NCI-H1105 treated with DMSO at 0.1 percent for 48 hours (cell line): ENCODE data around the gene SPON2.
A peak's percentile ranks its signal among the peaks of the same experiment; 100 is the strongest.
"Not testable (repeated sequence)": the region's sequence is repeated elsewhere in the genome, so short reads cannot be mapped to it uniquely, and the experiment has no call there.

Experiments used
- DNase-seq: peaks from one replicate; lab custom pipeline; 2025; lab: John Stamatoyannopoulos, UW

SPON2 gene

DNA sequence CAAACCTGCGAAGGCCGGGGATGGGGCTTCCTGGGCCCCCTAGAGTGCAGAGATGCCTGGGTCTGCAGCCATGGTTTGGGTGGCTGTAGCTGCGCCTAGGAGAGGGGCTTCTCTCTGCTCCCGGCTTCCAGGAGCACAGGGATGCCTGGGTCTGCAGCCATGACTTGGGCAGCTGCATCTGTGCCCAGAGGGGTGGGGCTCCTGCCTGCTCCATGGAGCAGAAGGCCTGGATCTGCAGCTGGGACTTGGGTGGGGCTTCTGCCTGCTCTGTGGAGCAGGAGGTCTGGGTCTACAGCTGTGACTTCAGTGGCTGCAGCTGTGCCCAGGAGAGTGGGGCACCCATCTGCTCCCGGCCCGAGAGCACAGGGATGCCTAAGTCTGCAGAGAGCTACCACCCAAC lies 20.8 kb downstream of the SPON2 start:
- no peak for DNase-seq

GRCh38 chr4:1150875-1151274 lies 21.5 kb downstream of the SPON2 start:
- no peak for DNase-seq

DNA sequence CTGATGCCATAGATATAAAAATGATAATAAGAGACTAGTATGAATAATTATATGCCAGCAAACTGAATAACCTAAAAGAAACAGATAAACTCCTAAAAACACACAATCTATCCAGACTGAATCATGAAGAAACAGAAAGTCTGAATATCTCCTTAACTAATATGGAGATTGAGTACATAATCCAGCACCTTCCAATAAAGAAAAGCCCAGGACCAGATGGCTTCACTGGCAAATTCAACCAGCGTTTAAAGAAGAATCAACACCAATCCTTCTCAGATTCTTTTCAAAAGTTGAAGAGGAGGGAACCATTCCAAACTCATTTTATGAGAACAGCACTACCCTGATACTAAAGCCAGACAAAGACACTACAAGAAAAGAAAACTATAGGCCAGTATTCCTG lies 32.5 kb downstream of the SPON2 start:
- DNase-seq, result no peak

GRCh38 chr4:1137850-1138249 lies 34.5 kb downstream of the SPON2 start:
- no peak for DNase-seq

GRCh38 chr4:1137063-1137776 lies 35.2 kb downstream of the SPON2 start:
- DNase-seq, result no peak

DNA sequence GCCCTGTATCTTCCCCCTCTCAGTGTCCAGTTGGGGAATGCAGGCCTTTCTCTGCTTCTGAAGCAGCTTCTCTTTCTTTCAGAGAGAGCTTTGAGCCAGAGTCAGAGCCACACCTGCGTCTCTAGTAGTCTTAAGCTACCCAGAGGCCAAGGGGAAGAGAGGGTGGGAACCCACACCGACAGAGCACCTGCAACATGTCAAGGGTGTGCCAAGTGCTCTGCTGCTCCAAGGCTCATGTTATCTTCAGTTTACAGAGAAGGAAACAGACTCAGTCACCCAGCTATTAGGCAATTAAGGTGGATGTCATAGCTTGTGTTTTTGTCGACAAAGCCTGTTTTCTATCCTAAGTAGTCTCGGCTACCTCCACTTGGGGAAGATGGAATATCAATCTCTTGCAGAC lies 36.3 kb downstream of the SPON2 start:
- no peak for DNase-seq

- no peak for DNase-seq
Observed at GRCh38 chr4:1133033-1133432, 39.4 kb downstream of the SPON2 start.

DNA sequence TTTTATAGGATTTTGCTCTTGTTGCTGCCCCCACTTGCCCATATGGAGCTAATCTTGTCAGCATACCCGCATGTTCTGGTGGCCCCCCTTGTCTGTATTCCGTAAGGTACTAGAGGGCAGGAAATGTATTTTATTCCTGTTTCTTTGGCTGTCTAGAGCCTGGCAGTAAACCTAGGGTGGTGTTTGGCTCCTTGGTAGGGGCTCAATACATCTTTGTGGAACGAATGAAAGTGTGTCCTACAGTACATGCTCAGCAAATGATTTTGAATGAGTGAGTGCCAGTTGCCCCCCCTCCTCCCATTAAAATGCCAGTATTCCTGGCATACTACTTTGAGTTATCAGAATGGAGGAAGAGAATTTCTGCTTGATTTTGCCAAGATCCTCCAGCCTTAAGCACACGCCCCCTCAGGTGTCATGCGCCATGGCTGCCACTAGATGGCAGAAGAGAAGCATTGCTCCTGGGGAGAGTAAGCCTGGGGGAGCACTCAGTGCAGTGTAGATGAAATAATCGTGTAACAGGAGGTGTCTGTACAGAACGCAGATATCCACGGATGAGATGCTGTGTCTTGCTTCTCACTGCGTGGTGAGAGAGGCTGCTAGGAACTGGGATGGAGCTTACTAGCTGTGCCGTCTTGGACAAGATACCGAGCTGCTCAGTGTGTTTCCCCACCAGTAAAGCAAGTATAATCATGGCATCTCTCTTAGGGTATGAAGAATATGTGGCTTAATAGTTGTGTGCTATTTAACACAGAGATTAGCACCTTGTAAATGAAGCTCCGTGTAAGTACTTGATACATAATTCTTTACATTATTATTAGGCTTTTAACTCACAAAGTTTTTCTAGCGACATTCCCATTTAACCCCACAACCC lies 41.8 kb downstream of the SPON2 start:
- DNase-seq, result peak; percentile 12

DNA sequence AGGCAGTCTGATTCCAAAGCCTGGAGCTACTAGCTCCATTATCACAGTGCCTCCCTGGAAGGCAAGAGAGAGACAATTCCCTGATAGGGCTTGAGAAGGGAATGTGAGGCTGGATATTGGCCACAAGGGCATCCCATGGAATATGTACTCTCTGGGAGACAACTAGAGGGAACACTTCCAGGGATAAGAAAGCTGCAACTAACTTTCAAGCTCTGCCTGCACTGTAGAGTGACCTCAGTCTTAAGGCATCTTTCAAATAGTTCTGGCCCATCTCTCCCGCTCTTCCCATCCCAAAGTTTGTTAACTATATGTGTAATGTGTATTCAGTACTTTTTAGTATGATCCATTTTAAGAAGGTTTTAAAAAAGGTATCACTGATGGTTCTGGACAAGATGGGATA lies 45.9 kb downstream of the SPON2 start:
- DNase-seq, result no peak

- not testable (repeated sequence) for DNase-seq
Observed at GRCh38 chr4:1125466-1125865, 46.9 kb downstream of the SPON2 start.

DNA sequence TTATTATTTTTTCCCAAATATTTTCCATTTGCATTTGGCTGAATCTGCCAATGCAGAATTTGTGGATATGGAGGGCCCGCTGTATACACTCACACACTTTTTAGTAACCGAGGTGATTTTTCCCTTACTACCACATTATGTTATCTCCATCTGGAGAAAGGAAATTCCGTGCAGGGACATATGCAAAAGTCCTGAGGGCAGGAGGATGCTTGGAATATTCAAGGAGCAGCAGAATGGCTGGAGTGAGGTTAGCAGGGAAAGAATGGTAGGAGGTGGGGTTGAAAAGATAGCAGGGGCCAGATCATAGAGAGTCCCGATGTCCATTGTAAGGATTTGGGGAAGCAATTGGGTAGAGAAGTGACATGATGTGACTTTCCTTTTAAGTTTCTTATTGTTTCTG lies 47.6 kb downstream of the SPON2 start:
- no peak for DNase-seq

DNA sequence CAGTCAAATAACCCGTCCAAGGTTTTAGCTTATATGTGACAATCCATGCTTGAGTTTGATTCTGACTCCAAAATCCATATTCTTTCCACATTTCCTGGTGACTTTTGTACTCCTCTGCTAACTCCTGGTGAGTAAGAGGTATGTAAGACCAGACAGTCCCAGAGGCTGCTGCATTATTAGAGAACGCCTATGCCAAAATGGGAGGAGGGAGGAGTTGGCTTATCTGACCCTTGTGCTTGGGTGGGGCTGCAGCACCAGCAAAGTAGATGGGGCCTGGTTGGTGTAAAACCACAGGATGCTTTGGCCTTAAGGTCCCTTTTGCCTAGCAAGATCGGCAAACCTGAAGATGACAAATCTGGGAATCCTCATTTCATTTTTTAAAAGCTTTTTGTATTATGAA lies 49.9 kb downstream of the SPON2 start:
- no peak for DNase-seq
